ENCODE data around the gene CCT6B.
"Not testable (repeated sequence)": the region's sequence is repeated elsewhere in the genome, so short reads cannot be mapped to it uniquely, and the experiment has no call there.

CCT6B gene

GRCh38 chr17:34961093-34961911 lies at the start of gene CCT6B, which contains the start of gene ZNF830:
Gene CCT6B, minus strand, starts transcription at chr17:34961460. Its CDS starts 67 bp downstream, at chr17:34961393.
Gene ZNF830, plus strand, starts transcription at chr17:34961540. Its CDS starts 27 bp downstream, at chr17:34961567.
- peak; percentile 98 for DNase-seq

GRCh38 chr17:35010093-35010492 lies 48.8 kb upstream of the CCT6B start:
- DNase-seq = no peak

GRCh38 chr17:35006961-35007360 lies 45.7 kb upstream of the CCT6B start:
- DNase-seq = no peak

GRCh38 chr17:35006345-35006744 lies 45.1 kb upstream of the CCT6B start:
- DNase-seq = no peak

GRCh38 chr17:35003778-35004177 lies 42.5 kb upstream of the CCT6B start:
- DNase-seq = no peak

- DNase-seq = no peak
Measured at GRCh38 chr17:35002876-35003551, 41.8 kb upstream of the CCT6B start.

GRCh38 chr17:35001549-35001948 lies 40.3 kb upstream of the CCT6B start:
- DNase-seq = no peak

GRCh38 chr17:35000965-35001364 lies 39.7 kb upstream of the CCT6B start:
- not testable (repeated sequence) for DNase-seq

GRCh38 chr17:34999456-34999855 lies 38.2 kb upstream of the CCT6B start:
- no peak for DNase-seq

- peak; percentile 89 for DNase-seq
Measured at GRCh38 chr17:34998205-34998604, 36.9 kb upstream of the CCT6B start.

- no peak for DNase-seq
Measured at GRCh38 chr17:34997355-34997862, 36.1 kb upstream of the CCT6B start.

GRCh38 chr17:34996422-34997285 lies 35.4 kb upstream of the CCT6B start:
- DNase-seq = no peak

- no peak for DNase-seq
Measured at GRCh38 chr17:34993031-34993430, 31.8 kb upstream of the CCT6B start.

GRCh38 chr17:34991606-34992005 lies 30.3 kb upstream of the CCT6B start:
- no peak for DNase-seq

GRCh38 chr17:34990921-34991365 lies 29.7 kb upstream of the CCT6B start:
- DNase-seq = peak; percentile 72

- no peak for DNase-seq
Measured at GRCh38 chr17:34989473-34989872, 28.2 kb upstream of the CCT6B start.

GRCh38 chr17:34988644-34989043 lies 27.4 kb upstream of the CCT6B start:
- peak; percentile 81 for DNase-seq

GRCh38 chr17:34987232-34987631 lies 26.0 kb upstream of the CCT6B start:
- no peak for DNase-seq

- DNase-seq = peak; percentile 89
Measured at GRCh38 chr17:34981538-34982241, 20.4 kb upstream of the CCT6B start.

GRCh38 chr17:34980681-34981537 lies 19.6 kb upstream of the CCT6B start:
- peak; percentile 95 for DNase-seq

- peak; percentile 97 for DNase-seq
Measured at GRCh38 chr17:34980353-34980680, 19.1 kb upstream of the CCT6B start, which contains the start of gene LIG3. Gene LIG3, plus strand, starts transcription at chr17:34980512. Its CDS starts 2,494 bp downstream, at chr17:34983006.

Measured in hematopoietic multipotent progenitor cell treated with erythropoietin and hydrocortisone succinate and interleukin-3 and kit ligand, for 4 days (in vitro differentiated cells).